DMS153 treated with DMSO at 0.1 percent for 48 hours (cell line): ENCODE data around the gene SGMS1.
"Not testable (repeated sequence)": the region's sequence is repeated elsewhere in the genome, so short reads cannot be mapped to it uniquely, and the experiment has no call there.

Experiments used
- DNase-seq: peaks from one replicate; lab custom pipeline; 2025; ENCODE audit not compliant: unreplicated experiment; lab: John Stamatoyannopoulos, UW

SGMS1 gene

GRCh38 chr10:50437248-50437647 is 186.5 kb downstream of the SGMS1 start:
- DNase-seq, result no peak

DNA sequence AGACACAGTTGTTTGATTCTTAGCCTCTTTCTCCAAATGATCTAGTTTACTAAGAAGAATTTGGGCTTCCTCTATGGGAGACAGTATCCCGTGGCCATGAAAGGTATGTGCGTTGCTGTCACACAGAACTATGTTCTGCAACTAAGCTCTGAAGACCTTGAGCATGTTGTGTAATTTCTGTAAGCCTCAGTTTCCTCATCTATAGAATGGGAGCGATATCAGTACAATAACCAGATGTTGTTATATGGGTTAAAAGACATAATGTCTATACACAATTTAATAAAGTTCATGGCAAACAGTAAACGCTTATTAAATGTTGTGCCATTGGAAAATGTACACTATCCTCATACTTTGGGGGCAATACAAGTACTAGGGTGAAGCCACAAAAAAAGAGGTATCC is 187.0 kb downstream of the SGMS1 start:
- no peak for DNase-seq

GRCh38 chr10:50432211-50433009 is 191.3 kb downstream of the SGMS1 start:
- no peak for DNase-seq

DNA sequence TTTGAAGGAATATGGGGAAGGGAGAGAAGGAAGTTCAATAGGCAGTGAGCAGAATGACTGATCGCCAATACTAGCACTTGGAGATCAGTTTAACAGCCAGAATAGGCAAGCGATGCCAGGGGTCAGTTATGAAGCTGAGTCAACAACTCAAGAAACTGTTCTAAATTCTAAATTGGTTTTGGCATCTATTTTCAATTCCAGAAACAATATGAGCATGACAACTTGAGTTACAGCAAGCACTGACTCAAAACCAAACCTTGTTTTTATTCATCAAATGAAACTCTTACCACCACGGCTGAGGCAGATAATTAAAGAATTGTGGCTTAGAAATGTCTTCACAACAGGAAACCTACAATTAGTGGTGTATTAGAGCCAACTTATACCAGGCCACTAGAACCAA is 192.0 kb downstream of the SGMS1 start:
- DNase-seq, result no peak

- DNase-seq, result no peak
These were observed 192.6 kb downstream of the SGMS1 start for GRCh38 chr10:50431133-50431532.

GRCh38 chr10:50426485-50426884 is 197.3 kb downstream of the SGMS1 start:
- DNase-seq, result no peak

- not testable (repeated sequence) for DNase-seq
These were observed 198.5 kb downstream of the SGMS1 start for GRCh38 chr10:50425215-50425614.

DNA sequence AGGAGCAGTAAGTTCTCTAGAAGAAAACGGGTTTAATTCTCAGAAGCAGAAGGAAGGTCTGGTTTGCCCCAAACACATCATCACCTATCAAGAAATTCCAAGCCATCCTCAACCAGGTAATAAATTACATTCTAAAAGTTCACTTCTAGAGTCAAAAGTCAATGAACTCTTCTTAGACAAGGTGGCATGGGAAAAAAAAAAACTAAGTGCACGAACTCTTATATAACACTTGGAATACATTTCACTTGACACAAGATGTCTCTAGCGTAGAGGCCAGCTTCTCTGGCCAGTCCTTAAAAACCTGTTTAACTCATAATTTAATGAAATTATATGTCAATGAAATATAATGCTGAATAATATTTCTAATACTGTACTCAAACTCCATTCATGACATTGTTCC is 200.3 kb downstream of the SGMS1 start:
- no peak for DNase-seq

- DNase-seq, result no peak
These were observed 201.5 kb downstream of the SGMS1 start for GRCh38 chr10:50422259-50422658.

DNA sequence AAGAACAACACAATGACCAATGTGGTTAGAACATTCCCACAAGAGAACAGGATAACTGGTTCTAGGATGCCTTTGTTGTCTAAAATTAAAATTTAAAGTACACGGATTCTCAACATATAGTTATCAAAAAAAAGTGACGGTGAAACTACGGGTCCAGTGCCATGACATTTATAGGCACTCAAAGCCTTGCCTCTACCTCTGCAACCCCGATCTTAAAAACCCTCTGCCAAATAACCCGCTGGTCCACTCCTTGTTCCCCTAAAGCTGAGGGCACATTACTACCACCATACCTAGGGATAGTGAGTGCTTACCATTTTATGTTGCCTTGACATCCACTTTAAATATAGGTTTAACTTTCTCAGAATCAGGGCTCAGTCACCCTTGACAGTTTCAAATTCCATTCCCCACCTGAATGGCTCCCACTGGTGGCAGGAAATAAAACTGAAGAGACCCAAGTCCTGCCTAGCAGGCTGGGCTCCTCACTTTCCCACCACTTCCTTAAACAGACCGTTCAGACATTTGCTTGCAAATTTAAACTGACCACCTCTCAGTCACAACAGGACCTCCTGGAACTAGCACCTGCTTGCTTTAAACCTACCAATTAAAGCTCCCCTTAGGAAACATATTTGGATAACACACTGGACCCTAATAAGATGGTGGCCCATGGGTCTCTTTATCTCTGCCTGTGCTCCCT is 202.6 kb downstream of the SGMS1 start:
- DNase-seq, result no peak

DNA sequence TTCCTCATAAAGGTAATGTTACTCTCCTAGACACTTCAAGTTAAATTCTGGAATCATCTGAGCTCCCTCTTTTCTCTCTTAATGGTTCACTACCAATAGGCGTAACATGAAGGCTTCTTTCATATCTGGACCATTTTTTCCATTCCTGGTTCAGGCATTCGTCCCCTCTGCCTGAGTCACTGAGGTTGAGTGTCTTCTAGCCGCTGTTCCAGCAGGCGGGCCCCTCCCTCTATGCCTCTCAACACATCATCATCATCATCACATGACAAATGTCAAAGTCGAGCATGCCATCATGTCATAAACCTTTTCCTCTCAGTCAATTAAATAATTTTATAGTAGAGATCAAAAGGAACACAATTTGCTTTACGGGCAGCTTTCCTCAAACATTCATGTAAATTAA is 203.6 kb downstream of the SGMS1 start:
- no peak for DNase-seq

DNA sequence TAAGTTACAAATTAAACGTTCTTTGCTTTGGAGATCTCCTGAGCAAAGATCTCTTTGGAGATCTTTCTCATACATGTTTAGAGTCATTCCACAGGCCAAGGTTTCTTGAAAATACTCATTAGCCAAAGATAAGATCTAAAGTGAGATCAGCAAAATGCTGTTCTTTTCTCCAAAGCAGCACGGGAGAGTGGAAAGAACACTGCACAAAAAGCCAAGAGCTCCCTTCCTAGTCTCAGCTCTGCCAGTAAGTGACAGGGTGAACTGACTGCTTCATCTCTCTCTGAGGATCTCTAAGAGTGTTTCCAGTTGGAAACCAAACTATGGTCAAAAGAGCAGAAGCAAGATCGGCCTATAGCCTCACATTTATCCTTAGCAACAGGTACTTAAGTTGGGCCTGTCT is 204.0 kb downstream of the SGMS1 start:
- DNase-seq, result no peak

DNA sequence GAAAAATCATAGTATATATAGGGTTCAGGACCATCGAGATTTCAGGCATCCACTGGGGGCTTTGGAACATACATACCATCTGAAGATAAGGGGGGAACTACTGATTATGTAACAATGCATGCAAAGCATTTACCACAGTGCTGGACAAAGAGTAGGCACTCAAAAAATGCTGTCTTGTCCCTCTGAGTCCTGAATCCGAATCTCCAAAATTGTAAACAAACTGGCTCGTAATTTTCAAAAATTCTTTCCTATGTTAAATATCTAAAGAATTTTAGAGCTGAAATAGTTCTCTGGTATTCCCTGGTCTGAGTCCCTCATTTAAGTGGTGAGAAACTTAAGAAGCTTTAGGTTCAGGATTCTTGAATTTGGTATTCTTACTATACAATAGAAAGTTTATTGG is 204.7 kb downstream of the SGMS1 start:
- no peak for DNase-seq

DNA sequence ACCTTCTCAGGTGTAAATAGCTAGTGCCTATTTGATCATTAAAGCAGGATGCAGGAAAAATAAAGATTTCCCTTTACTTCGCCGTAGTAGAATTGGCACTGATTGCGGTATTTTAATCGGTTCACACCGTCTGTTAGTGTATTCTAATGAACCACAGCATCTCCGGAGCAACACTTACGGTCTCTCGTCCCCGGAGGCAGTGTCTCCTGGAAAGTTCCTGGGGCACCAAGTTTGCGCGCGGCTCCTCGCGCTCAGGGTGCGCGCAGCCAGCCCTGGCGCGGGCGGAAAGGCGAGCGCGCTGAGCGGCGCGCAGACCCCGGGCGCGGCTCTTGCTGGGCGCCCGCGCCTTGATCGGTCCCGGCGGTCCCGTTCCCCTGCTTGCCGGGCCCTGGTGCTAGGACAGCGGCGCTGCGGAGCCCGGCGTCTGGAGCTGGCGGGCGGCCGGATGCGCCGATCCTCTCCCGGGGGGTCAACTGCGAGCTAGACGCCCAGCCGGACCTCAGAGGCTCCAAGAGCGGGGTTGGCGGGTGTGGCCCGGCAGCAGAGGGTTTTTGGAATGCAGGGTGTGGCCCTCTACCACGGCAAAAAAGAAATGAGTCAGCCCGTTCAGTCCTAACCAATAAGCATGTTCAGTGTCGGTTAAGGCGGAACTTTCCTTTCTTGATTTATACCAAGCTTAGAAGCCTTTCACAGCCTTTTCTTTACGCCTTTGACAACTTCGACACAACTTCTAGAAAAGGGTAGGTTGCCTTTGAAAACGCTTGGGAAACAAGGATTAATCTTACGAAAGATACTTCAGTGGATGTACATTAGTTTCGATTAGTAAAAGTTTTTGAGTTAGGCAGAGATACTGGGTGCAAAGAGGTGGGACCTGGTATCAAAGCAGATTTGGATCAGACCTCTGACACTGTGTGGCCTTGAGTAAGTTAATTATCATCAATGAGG is 205.6 kb downstream of the SGMS1 start:
- no peak for DNase-seq

GRCh38 chr10:50417486-50417885 is 206.3 kb downstream of the SGMS1 start:
- DNase-seq, result no peak

- DNase-seq, result no peak
These were observed 206.9 kb downstream of the SGMS1 start for GRCh38 chr10:50416881-50417280.

DNA sequence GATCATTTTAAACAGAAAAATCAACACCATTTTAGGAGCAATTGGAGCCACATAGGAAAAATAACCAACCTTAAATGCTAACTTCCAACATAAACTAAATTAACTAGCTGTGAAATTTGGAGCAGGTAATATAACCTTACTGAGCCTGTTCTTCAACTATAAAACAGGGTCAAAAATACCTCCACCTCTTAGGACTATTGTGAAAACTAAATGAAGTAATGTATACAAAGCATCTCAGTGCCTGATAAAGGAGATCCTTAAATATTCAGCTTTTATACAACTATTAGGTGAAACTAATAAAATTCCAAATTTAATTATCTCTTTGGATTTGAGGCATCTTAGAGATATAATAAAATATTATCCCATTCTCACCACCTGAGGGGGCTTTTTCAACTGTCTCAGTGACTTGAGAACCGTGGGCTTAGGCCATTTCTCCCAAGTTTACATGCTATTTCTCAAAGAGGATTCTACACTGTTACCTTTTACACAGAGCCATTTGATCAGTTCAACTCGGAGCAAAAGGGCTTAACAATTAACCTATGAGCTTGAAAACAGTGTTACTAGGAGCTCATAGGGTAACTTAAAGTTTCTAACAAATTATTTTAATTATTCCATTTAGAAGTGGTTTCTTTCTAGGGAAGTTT is 207.5 kb downstream of the SGMS1 start:
- DNase-seq, result no peak

GRCh38 chr10:50415292-50415691 is 208.5 kb downstream of the SGMS1 start:
- DNase-seq, result no peak

DNA sequence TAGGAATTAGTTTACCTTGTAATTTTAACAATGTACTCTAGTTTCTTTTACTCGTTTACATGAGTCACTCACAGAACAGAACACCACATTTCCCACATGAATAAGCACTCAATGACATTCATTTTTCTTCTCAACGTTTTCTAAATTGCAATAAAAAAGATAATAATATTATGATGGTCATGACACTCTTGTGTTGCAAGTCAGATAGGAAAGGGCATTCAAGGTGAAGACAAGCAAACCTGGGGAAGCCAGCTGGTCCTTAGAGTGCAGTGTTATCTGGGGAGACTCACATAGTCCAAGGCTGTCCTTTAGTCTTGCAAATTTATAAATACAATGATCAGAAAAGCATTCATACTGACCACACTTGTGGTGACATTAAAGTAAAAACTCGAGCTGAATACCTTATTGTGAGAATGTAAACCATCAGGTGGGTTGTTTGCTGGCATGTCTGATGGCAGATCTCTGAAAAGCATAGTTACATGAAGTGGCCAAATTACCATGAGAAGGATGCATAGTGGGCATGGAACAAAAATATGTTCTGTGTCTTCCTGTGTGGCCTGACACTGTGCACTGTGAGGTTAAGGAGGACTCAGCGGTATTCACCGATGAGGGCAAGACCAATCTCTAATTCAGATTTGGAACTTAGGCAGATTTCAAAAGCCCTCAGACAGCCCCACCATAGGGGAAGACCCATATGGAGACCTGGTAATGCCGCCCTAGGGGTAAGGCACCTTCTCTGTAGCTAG is 213.5 kb downstream of the SGMS1 start:
- no peak for DNase-seq

DNA sequence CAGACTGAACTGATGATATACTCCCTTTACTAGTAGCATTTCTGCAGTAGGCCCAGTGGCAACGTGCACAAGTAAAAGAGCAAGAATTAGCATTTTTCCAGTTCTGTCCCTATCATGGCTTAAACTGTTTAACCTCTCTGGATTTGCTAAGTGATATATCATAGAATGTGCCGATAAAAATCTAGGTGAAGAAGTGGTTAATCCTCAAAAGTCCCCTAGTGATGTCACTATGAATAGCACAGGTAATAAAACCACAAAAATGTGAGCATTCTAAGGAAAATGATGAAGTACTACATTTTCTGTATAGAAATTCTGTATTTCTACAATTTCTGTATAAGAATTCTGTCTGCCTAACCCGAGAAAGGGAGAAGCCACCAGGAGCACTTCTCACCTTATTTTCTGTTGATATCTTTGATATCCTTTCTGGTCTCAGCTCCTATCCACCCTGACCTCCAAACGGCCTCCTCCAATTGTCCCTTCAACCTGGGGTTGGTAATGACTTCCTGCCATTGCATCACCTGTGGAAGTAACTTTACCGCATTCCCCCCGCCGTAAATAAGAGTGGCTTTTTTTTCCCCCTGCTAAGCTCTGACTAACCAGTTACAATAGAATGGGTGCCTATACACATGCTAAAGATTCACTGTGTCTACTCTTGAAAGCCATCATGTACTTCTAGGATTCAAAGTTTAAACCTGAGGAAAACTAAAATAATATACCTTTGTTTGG is 216.5 kb downstream of the SGMS1 start:
- no peak for DNase-seq
